ENCODE results near the gene SLC5A11.

- no peak for TF ChIP-seq CTCF (optimal IDR thresholded peaks at IDR 0.05 in 1 of 3, IDR thresholded peaks at IDR 0.05 in 1 of 3, conservative IDR thresholded peaks at IDR 0.05 in 1 of 3; ENCODE audit: extremely low read depth in 1 of 3, insufficient read depth in 2 of 3, low read length in 3 of 3)
- TF ChIP-seq EZH2 (IDR thresholded peaks at IDR 0.05; ENCODE audit: low read length) = no peak
Observed at GRCh38 chr16:24957887-24958286, 112.1 kb downstream of the SLC5A11 start.

Measured in keratinocyte (primary cell).